HepG2 (cell line): ENCODE measurements around the gene NCBP3. TPM values are rescaled to one million over a fixed set of nuclear protein-coding genes. Genes with fewer than 3 reads are reported as not detected.

ENCODE experiments used
- ELF3 ChIP-seq: IDR thresholded peaks from 2 replicates; pipeline ENCODE4 v1.6.1; 2016; ENCODE audit warnings: missing genetic modification reagents, missing compliant biosample characterization
- GABPB1 ChIP-seq: IDR thresholded peaks from 2 replicates; pipeline ENCODE4 v1.6.1; 2016; ENCODE audit warnings: mild to moderate bottlenecking, missing genetic modification reagents, moderate library complexity, missing compliant biosample characterization
- IRF9 ChIP-seq: sonication (generic); formaldehyde crosslinking; IDR thresholded peaks from 2 replicates; pipeline ENCODE4 v1.8.0; 2022; ENCODE audit warnings: missing genetic modification reagents, mild to moderate bottlenecking, borderline replicate concordance
- KDM1A ChIP-seq: IDR thresholded peaks from 2 replicates; pipeline ENCODE4 v1.6.1; 2016; ENCODE audit warnings: missing compliant biosample characterization
- KDM5B ChIP-seq: sonication (generic); formaldehyde crosslinking; IDR thresholded peaks from 2 replicates; pipeline ENCODE4 v1.4.0; 2020; ENCODE audit warnings: missing genetic modification reagents, mild to moderate bottlenecking, borderline replicate concordance
- KMT2A ChIP-seq: sonication (generic); formaldehyde crosslinking; IDR thresholded peaks from 2 replicates; pipeline ENCODE4 v1.4.0; 2020; ENCODE audit warnings: missing genetic modification reagents
- MNT ChIP-seq: fragments of 450-650 bp; IDR thresholded peaks from 2 replicates; pipeline ENCODE4 v1.6.1; 2016
- MYC ChIP-seq: sonication (generic); formaldehyde crosslinking; IDR thresholded peaks from 2 replicates; pipeline ENCODE4 v1.9.0; 2021; ENCODE audit warnings: missing genetic modification reagents, borderline replicate concordance
- NCOA2 ChIP-seq: sonication (generic); formaldehyde crosslinking; IDR thresholded peaks from 2 replicates; pipeline ENCODE4 v1.8.0; 2022; ENCODE audit warnings: inconsistent platforms
- NFYB ChIP-seq: sonication (generic); formaldehyde crosslinking; IDR thresholded peaks from 2 replicates; pipeline ENCODE4 v1.4.0; 2020; ENCODE audit warnings: missing genetic modification reagents
- NR0B2 ChIP-seq: sonication (generic); formaldehyde crosslinking; IDR thresholded peaks from 2 replicates; pipeline ENCODE4 v1.4.0; 2020; ENCODE audit warnings: mild to moderate bottlenecking, missing genetic modification reagents
- ONECUT2 ChIP-seq: sonication (generic); formaldehyde crosslinking; IDR thresholded peaks from 2 replicates; pipeline ENCODE4 v1.4.0; 2020; ENCODE audit warnings: missing genetic modification reagents
- PHF8 ChIP-seq: sonication (generic); formaldehyde crosslinking; IDR thresholded peaks from 2 replicates; pipeline ENCODE4 v1.5.0; 2020; ENCODE audit warnings: missing genetic modification reagents
- RFX1 ChIP-seq: fragments of 450-650 bp; IDR thresholded peaks from 2 replicates; pipeline ENCODE4 v1.6.1; 2017
- RNF2 ChIP-seq: fragments of 450-650 bp; conservative IDR thresholded peaks from 2 replicates; pipeline ENCODE4 v1.6.1; 2016; ENCODE audit warnings: low read depth
- SKIL ChIP-seq: sonication (generic); formaldehyde crosslinking; IDR thresholded peaks from 2 replicates; pipeline ENCODE4 v1.8.0; 2022; ENCODE audit warnings: missing genetic modification reagents, mild to moderate bottlenecking, moderate library complexity, borderline replicate concordance
- SMAD9 ChIP-seq: sonication (generic); formaldehyde crosslinking; IDR thresholded peaks from 2 replicates; pipeline ENCODE4 v1.5.1; 2020; ENCODE audit warnings: mild to moderate bottlenecking, missing genetic modification reagents
- ZBTB1 ChIP-seq: sonication (generic); formaldehyde crosslinking; IDR thresholded peaks from 2 replicates; pipeline ENCODE4 v1.4.0; 2020; ENCODE audit warnings: missing genetic modification reagents, borderline replicate concordance
- ZMAT3 ChIP-seq: sonication (generic); formaldehyde crosslinking; conservative IDR thresholded peaks from 2 replicates; pipeline ENCODE4 v1.7.0; 2021; ENCODE audit warnings: missing genetic modification reagents
- ZNF274 ChIP-seq: sonication (generic); formaldehyde crosslinking; IDR thresholded peaks from 2 replicates; pipeline ENCODE4 v1.5.1; 2020; ENCODE audit warnings: mild to moderate bottlenecking, missing genetic modification reagents
- ZNF687 ChIP-seq: sonication (generic); formaldehyde crosslinking; IDR thresholded peaks from 2 replicates; pipeline ENCODE4 v1.5.1; 2020; ENCODE audit warnings: mild to moderate bottlenecking, missing genetic modification reagents, moderate library complexity
- polyA plus RNA-seq, 8 experiments: library from polyadenylated mRNA; depleted of rRNA in 3 of 8; stranded (reverse) in 7 of 8; unstranded in 1 of 8; fragments of >200 nt; fragmentation: Illumina TruSeq in 4 of 8; extraction: Trizol in 4 of 8; gene quantifications; 2 replicates each; pipeline versions ENCODE4 v1.2.1 to v1.2.3, GENCODE V29; 2011 to 2016; ENCODE audit warnings: low read depth in 4 of 8, missing spikeins in 1 of 8, mixed read lengths in 1 of 8; ENCODE audit not compliant: insufficient read depth in 1 of 8
- total RNA-seq, 5 experiments: library from RNA; depleted of rRNA; stranded (reverse); fragments of >200 nt; fragmentation: Illumina TruSeq; extraction: Trizol; gene quantifications; 2 replicates each; pipeline ENCODE4 v1.2.3, GENCODE V29; 2016; ENCODE audit warnings: low read depth in 1 of 5

NCBP3 gene
- total and polyA plus RNA-seq, 2 of the 13 experiments (the other 11 are each of a cell fraction or from before 2014, with no cell fraction given), result 19.5 to 24.8 TPM

GRCh38 chr17:3892095-3892998, 46.3 kb upstream of the NCBP3 start (continued):
- TF ChIP-seq NFYB (0 out of 2 replicates have a peak, but pooled peaks have one; percentile 3), KDM1A (no peak), ZBTB1 (CRISPR knock-in tag) (no peak), IRF9 (CRISPR knock-in tag) (no peak), KDM5B (CRISPR knock-in tag) (0 out of 2 replicates have a peak, but pooled peaks have one; percentile 16), ZNF687 (CRISPR knock-in tag) (peak; percentile 79), NCOA2 (no peak), RFX1 (no peak), ZMAT3 (CRISPR knock-in tag) (no peak), KMT2A (no peak), ONECUT2 (CRISPR knock-in tag) (no peak), NR0B2 (CRISPR knock-in tag) (peak; percentile 72; the same call in 1 of the 2 replicates), PHF8 (CRISPR knock-in tag) (no peak), MNT (peak; percentile 88), ELF3 (CRISPR knock-in tag) (no peak), RNF2 (no peak), GABPB1 (CRISPR knock-in tag) (peak; percentile 17; the same call in 1 of the 2 replicates), ZNF274 (CRISPR knock-in tag) (no peak), SKIL (peak; percentile 45; the same call in 1 of the 2 replicates), SMAD9 (CRISPR knock-in tag) (no peak), MYC (CRISPR knock-in tag) (peak; percentile 58)
